GM18526 (cell line): ENCODE measurements around the gene CCNK.
A peak's percentile ranks its signal among the peaks of the same experiment; 100 is the strongest.

ENCODE experiments used
- POLR2A ChIP-seq: IDR thresholded peaks from 3 replicates; pipeline ENCODE4 v1.6.1; 2011; ENCODE audit not compliant: insufficient read length; ENCODE audit errors: extremely low read depth

CCNK gene

GRCh38 chr14:99480917-99481744 lies at the start of gene CCNK:
TSS of gene CCNK (plus strand) at chr14:99481409. CDS start at chr14:99492678, 11,269 bp downstream.
- TF ChIP-seq POLR2A, result peak; percentile 86

- no peak for TF ChIP-seq POLR2A
These were observed 49.2 kb upstream of the CCNK start for GRCh38 chr14:99431986-99432385.

GRCh38 chr14:99432485-99432884 lies 48.7 kb upstream of the CCNK start:
- no peak for TF ChIP-seq POLR2A

GRCh38 chr14:99435327-99435726 lies 45.9 kb upstream of the CCNK start:
- no peak for TF ChIP-seq POLR2A

GRCh38 chr14:99436247-99437180 lies 44.7 kb upstream of the CCNK start:
- no peak for TF ChIP-seq POLR2A

- no peak for TF ChIP-seq POLR2A
These were observed 43.5 kb upstream of the CCNK start for GRCh38 chr14:99437706-99438105.

GRCh38 chr14:99440278-99440677 lies 40.9 kb upstream of the CCNK start:
- no peak for TF ChIP-seq POLR2A

GRCh38 chr14:99441157-99441870 lies 39.9 kb upstream of the CCNK start:
- no peak for TF ChIP-seq POLR2A

GRCh38 chr14:99441918-99442317 lies 39.3 kb upstream of the CCNK start:
- TF ChIP-seq POLR2A, result no peak

GRCh38 chr14:99445931-99446330 lies 35.3 kb upstream of the CCNK start:
- no peak for TF ChIP-seq POLR2A

- no peak for TF ChIP-seq POLR2A
These were observed 33.5 kb upstream of the CCNK start for GRCh38 chr14:99447739-99448138.

GRCh38 chr14:99450266-99450665 lies 30.9 kb upstream of the CCNK start:
- no peak for TF ChIP-seq POLR2A

GRCh38 chr14:99451234-99451633 lies 30.0 kb upstream of the CCNK start:
- no peak for TF ChIP-seq POLR2A

GRCh38 chr14:99452968-99453367 lies 28.2 kb upstream of the CCNK start:
- no peak for TF ChIP-seq POLR2A

GRCh38 chr14:99454246-99454645 lies 27.0 kb upstream of the CCNK start:
- TF ChIP-seq POLR2A, result no peak
